ENCODE results near the gene CEP63.

Gene CEP63

GRCh38 chr3:134610432-134611385, 124.9 kb downstream of the CEP63 start:
- DNase-seq, result no peak

GRCh38 chr3:134611516-134611915, 125.7 kb downstream of the CEP63 start:
- no peak for DNase-seq

GRCh38 chr3:134613006-134613520, 127.2 kb downstream of the CEP63 start:
- no peak for DNase-seq

DNA sequence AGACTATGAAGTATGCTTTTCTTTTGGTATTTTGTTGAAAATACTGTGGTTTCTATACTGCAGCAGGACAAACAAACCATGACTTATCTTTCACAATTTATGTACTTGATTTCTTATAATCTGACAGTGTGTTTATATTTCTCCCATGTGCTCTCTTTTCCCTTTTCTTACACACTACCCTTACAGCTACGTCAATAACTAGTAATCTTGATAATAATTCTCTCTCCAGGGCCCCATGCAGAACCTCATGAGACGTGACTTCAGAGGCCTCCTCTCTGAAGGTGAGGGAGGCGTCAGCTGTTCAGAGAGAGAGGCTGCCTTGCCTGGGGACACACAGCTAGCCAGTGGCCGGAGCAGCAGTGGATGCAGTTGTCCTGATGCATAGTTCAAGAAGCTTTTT, 129.1 kb downstream of the CEP63 start:
- DNase-seq, result no peak

GRCh38 chr3:134615743-134616142, 129.9 kb downstream of the CEP63 start:
- DNase-seq, result no peak

DNA sequence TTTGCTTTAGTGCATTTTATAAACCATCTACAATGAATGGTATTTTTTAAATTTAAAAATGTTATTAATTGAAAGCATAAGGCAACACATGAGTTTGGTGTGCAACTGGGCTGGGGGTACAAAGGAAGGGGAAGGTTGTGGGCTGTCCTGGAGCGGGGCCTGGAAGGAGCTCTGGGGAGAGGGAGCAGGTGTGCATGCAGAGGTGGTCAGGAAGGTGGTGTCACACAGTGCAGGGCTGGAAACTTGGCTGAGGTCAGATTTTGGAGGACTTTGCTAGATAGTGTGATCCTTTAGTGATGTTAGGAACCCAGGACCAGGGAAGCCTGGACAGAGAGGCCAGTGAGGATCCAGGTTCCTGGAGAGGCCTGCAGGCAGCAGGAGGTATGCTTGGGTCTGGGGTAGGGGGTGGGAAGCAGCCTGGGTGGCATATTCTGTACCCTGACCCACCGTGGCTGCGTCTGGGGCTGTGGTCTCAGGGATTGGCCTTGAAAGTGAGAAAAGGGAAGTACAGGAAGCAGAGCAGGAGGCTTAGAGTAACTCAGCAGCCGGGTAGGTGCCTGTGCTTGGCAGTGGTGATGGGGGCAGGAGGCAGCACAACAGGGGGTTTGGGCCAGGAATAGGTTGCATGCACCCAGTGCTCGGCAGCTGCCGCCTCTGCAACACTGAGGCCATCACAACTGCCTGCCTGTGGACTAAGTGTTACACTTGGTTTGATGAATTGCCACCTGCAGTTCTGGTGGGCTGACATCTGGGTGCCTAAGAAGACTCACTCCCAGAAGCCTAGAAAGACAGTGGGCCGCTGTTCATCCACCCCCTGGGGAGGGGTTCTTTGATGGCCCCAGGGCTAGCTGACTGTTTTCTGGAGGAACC, 132.0 kb downstream of the CEP63 start:
- DNase-seq, result no peak

- no peak for DNase-seq
Observed at GRCh38 chr3:134618478-134619300, 132.8 kb downstream of the CEP63 start.

- no peak for DNase-seq
Observed at GRCh38 chr3:134619301-134619615, 133.4 kb downstream of the CEP63 start.

- DNase-seq, result no peak
Observed at GRCh38 chr3:134619884-134620445, 134.1 kb downstream of the CEP63 start.

DNA sequence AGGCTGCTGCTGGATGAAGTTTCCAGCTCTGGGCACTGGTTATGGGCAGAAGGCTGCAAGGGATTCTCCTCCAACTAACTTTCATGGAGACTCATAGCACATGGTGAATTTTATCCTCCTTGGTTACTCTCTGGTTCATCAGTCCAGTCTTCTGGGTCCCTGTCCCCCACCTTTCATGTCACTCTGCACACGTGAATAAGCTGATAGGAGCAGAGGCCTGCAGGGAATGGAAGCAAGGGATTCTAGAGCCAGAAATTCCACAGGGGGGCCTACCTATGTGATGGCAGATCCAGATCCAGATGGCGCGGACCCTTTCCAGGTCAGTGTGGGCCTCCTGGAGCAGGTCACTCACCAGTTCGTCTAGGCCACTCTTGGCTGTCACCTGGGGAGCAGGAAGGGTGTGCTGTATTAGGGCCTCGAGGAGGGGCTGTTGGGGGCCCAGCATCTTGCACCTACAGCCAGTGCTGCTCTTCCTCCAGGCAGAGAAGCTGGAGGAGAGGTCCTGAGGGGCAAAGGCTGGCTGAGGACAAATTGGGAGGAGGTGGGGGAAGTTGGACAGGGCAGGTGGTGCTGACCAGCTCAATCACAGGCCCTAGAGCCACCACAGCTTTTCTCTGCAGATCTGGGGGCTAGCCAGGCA, 134.7 kb downstream of the CEP63 start:
- no peak for DNase-seq

GRCh38 chr3:134621854-134622253, 136.0 kb downstream of the CEP63 start:
- DNase-seq, result no peak

DNA sequence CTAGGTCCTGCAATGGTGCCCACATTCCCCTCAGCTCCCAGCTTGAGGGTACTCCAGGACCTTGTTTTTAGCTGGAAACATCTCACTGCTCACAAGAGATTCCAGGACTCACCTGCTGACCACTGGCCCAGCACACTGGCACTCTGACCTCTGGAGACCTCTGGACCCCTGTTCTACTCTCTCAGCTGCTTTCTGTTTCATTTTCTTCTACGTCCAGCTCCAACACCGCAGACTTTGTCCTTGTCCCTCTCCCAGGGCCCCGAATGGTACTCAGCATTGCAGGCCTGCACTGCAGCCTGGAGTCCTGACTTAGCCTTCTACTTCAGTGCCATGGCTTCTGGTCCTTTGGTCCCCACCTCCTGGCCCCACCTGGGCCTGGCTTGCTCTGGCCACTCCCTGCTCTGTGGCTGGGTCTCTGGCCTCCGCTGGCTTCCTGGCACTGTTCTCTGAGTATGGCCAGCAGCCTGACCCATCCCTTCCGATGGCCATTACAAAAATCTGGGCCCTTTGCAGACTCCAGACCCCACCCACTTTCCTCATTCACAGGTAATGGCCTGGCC, 137.0 kb downstream of the CEP63 start:
- no peak for DNase-seq

DNA sequence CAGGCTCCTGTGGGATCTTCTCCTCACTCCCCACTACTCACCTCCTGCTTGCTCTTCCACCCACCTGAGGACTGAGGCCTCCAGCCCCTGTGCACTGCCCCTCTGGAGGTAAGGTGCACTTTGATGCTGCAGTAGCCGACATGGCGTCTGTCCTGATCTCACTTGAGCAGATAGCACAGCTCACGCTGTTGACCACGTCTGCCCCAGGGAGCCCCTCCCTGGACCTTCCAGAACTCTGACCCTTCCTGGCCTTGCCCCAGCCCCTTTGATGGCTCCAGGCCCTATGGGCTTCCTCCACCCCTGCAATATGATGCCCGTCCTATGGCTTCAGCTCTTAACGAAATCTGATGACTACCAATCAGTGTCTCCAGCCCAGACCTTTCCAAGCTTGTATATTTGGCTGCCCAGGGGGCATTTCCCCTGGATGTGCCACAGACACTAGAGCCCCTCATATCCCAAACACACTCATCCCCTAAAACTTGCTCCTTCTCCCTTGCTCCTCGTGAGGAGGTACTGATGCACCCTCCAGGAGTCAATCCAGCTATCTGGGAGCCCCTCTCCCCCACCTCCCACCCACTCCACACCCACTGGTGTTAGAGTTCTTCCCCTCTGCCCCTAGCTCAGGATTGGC, 137.9 kb downstream of the CEP63 start:
- no peak for DNase-seq
